Keratinocyte (primary cell): ENCODE data around the gene IL32.

Experiments
- CTCF ChIP-seq, 3 experiments: IDR thresholded peaks in 1 of 3; conservative IDR thresholded peaks in 1 of 3; optimal IDR thresholded peaks in 1 of 3; 2 replicates in 2 of 3; 3 replicates in 1 of 3; pipeline versions ENCODE3 to v1.5.1; 2011; ENCODE audit warnings: low read length in 3 of 3, mild to moderate bottlenecking in 3 of 3, moderate library complexity in 2 of 3, control low read depth in 1 of 3, inconsistent platforms in 1 of 3; ENCODE audit not compliant: insufficient read depth in 2 of 3; ENCODE audit errors: extremely low read depth in 1 of 3
- EZH2 ChIP-seq: IDR thresholded peaks from one replicate; pipeline ENCODE4 v1.6.1; 2012; ENCODE audit warnings: inconsistent platforms, mild to moderate bottlenecking, low read length, moderate library complexity

- no peak for TF ChIP-seq CTCF (optimal IDR thresholded peaks at IDR 0.05 in 1 of 3, IDR thresholded peaks at IDR 0.05 in 1 of 3, conservative IDR thresholded peaks at IDR 0.05 in 1 of 3; ENCODE audit: extremely low read depth in 1 of 3, insufficient read depth in 2 of 3, low read length in 3 of 3)
- TF ChIP-seq EZH2: no peak
Observed at GRCh38 chr16:3059723-3060242, 5.7 kb upstream of the IL32 start.
